Pulmonary artery endothelial cell (primary cell): Measurements from ENCODE around the gene KCNH5. TPM values are rescaled to one million over a fixed set of nuclear protein-coding genes. Genes with fewer than 3 reads are reported as not detected.

ENCODE experiments used
- DNase-seq: peaks from one replicate; pipeline ENCODE4 v3.0.0-alpha.2; 2011; ENCODE audit warnings: low read depth, low spot score
- total RNA-seq: library from RNA; depleted of rRNA; stranded (reverse); fragments of >200 nt; gene quantifications from 2 replicates; pipeline ENCODE4 v1.2.3, GENCODE V29; 2014

The KCNH5 gene
- total RNA-seq, 1 donor from 2014 or later, result not detected

GRCh38 chr14:63009495-63009894, 35.8 kb downstream of the KCNH5 start:
- no peak for DNase-seq

- DNase-seq, result no peak
These were observed 38.7 kb downstream of the KCNH5 start for GRCh38 chr14:63006531-63006930.

DNA sequence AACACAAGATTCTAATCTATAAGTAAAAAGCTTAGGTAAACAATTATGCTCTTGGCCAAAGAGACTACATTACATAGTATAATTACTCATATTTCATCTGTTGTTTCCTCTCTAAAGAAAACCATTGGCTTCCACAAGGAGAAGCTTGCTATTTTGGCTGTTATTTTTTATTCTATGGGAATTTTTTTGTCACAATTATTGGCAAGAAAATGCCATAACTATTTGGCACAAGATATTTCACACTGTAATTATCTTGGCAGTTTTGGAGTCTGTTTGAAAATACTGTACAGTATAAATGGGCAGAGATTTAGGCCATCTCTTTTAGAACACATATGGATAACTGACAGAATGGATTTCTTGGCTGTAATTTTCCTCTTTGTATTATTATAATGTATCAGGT, 51.2 kb downstream of the KCNH5 start:
- DNase-seq, result no peak

DNA sequence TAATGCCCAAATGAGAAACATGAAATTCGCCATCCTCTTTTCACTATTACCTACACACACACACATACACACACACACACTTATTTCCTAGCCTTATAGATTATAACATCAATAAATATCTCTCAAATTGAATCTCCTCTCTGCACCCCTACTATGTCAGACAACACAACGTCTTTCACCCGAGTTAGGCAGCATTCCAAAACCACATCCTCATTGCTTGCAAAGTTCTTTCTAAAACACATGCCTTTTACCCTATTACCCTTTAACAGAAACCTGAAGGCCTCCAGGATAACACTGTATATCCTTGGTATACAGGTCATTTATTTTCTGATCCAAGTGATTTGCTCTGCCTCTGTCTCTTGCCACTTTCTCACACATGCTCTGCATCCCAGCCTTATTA, 56.3 kb downstream of the KCNH5 start:
- no peak for DNase-seq

GRCh38 chr14:62983821-62984220, 61.4 kb downstream of the KCNH5 start:
- no peak for DNase-seq

GRCh38 chr14:62980693-62981092, 64.6 kb downstream of the KCNH5 start:
- DNase-seq, result no peak

GRCh38 chr14:62957562-62957961, 87.7 kb downstream of the KCNH5 start:
- DNase-seq, result no peak

DNA sequence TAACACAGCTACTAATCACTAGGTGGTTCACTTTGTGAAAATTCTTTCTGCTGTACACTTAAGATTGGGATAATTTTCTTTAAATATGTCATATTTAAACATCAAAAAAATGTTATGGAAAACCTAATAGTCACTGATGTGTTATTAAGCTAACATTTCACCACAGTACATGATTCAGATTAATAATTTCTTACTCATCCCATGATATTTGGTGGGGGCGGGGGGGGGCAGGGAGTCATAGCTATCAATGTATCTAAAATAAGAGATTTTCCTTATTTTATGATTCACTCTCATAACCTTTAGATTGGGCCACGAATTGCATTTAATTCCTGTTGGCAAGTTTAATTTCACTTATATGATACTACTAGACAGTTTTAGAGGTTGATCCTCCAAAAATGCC, 88.8 kb downstream of the KCNH5 start:
- DNase-seq, result no peak

- DNase-seq, result no peak
These were observed 91.1 kb downstream of the KCNH5 start for GRCh38 chr14:62954165-62954564.

DNA sequence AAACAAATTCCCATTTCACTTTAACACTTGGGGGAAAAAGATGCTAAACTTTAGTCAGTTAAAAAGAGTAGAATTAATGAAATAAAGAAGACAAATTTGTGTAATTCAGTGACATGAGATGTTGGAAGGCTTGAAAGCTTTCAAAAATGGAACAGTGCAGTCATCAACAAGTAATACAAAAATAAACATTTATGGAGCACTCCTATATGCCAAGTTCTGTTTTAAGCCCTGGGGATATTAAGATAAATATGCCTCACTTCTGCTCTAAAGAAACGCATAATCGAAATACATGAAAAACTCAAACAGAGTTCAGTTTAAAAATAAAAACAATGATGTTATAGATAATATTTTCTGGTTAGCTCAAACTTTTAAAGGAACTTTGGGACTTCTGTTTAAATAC, 93.0 kb downstream of the KCNH5 start:
- no peak for DNase-seq

GRCh38 chr14:62947301-62947700, 98.0 kb downstream of the KCNH5 start:
- no peak for DNase-seq

DNA sequence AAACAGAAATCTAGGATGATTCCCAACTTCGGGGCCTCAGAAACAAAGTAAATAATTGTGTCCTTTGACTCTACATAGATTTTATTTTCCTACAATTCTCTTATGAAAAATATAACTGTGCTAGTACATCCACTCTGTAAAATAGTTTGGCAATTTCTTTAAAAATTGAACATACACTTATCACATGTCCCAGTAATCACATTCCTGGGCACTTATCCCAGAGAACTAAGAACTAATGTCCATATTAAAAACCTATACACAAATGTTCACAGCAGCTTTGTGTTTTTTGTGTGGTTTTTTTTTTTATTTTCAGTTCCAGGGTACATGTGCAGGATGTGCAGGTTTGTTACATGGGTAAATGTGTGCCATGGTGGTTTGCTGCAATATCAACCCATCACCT, 99.0 kb downstream of the KCNH5 start:
- no peak for DNase-seq

DNA sequence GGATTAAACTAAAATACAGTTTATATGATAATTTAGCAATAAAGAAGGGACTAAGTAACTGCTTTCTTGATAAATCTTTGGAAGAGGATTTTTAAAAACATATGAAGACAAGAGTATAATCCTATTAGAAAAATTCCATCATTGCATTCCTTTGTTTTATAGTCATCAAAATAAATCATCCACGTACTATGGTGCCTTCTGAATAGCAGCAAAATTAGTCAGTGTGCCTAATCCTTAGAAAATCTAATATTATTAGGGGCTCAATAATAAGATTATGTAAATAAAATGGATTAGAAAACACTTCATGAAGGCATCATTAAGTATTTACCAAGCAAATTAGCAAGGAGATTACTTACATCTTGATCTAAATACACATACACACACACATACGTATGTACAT, 102.1 kb downstream of the KCNH5 start:
- DNase-seq, result no peak

- no peak for DNase-seq
These were observed 105.3 kb downstream of the KCNH5 start for GRCh38 chr14:62939970-62940369.

DNA sequence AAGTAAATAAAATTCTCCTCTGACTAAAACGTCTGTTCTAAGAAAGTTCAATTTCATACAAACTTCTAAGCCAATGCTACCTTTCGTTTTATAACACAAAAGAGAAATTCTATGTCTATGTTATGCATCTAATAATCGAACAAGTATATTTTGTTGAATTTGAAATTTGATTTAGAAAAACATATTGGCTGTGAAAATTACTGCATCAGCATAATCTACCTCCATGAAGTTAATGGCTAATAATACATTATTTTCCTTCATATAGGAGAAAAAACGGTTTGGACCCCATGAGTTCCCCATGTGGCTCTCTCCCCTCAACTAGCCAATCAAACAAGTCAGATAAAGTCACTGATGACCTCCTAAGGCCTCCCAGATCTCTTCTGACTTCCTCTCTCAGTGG, 106.5 kb downstream of the KCNH5 start:
- no peak for DNase-seq

DNA sequence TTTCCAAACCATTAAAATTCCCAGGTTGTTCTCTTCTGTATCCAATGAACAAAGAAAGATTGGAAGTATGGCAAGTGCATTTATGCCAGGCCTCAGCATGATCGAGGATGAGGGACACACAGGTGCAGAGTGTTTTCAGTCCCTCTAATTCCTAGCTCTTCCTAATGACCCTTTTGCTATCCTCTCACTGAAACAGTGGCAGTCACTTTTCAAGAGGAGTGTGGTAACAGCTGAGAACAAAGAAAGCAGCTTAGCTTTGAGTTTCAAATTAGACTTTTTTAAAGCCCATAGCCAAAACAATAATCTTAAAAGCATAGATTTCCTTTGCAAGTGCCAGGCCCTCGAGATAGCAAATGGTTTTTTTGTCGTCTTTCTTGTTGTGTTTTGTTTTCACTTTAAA, 110.8 kb downstream of the KCNH5 start:
- no peak for DNase-seq

- DNase-seq, result no peak
These were observed 123.8 kb downstream of the KCNH5 start for GRCh38 chr14:62921466-62921865.

- DNase-seq, result no peak
These were observed 128.7 kb downstream of the KCNH5 start for GRCh38 chr14:62916551-62916950.

DNA sequence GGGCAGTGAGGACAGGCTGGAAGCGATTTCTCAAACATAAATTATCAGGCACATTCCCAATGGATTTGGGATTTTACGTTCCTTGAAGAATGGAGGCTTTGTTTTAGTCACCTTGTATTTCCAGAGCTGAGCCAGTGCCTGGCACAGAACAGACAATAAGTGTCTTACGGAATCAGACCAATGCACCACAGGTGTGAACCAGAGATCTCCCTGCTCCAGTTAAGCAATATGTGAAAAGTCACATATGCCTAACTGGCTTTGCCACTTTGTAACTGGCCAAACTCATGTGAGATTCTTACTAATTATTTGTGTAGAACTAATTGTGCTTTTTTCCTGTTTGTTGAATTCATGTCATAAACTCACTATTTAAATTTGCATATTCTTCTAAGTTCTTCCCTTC, 130.4 kb downstream of the KCNH5 start:
- DNase-seq, result no peak

DNA sequence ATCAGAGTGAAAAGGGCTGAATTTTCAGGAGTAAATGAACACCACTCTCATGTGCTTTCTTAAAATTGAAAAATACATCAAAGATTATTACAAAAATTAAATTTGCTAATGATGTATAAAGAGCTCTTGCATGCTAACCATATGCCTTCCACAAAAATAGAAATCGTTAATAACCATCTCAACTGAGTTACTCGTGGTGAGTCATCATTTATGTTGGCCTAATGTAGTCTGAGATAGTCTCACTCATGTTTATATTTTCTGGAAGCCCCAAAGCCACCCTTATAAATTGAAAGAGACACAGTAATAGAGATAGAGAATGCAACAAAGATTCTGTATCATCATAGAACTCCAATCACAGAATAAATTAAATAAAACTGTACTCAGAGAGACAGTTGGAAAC, 131.2 kb downstream of the KCNH5 start:
- DNase-seq, result no peak

DNA sequence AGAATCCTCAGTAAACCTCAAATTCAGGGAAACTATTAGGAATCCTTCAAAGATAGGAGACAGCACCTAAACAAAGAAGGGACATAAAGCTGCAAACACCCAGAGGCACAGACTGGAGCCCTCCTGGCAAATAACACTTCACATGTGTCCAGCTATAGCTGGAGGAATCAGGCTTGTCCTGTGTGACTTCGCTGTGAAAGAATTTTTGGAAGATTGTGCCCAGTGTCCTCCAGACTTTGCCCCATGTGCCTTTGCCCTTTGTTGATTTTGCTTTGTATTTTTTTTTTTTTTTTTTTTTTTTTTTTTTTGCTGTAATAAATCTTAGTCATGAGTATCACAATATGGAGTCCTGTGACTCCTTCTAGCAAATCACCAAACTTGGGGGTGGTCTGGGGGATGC, 136.8 kb downstream of the KCNH5 start:
- DNase-seq, result no peak

GRCh38 chr14:62905566-62905965, 139.7 kb downstream of the KCNH5 start:
- DNase-seq, result no peak

DNA sequence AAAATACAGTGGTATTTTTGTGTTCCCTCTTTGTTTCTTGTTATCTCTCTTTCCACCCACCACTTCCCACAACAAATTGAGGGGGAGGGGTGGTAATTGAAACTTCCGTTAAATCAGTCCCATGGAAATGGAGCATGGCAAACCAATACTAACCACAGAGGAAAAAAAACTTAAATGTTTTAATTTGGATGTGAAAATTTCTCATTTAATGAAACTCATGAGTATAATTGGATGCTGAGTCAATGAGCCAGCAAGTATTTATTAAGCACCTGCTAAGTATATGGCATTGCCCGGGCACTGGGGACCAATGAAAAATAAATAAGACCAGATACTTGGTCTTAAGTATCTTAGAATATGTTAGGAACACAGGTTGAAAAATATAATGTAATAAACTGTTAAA, 147.5 kb downstream of the KCNH5 start:
- no peak for DNase-seq

GRCh38 chr14:62896932-62897456, 148.3 kb downstream of the KCNH5 start:
- DNase-seq, result no peak
